GM12892 (cell line): ENCODE data around the gene MYO19.
A peak's percentile ranks its signal among the peaks of the same experiment; 100 is the strongest.

Experiments
- DNase-seq: peaks from one replicate; pipeline ENCODE4 v3.0.0; 2011; ENCODE audit not compliant: insufficient read length
- FAIRE-seq: peaks from 2 replicates; lab custom pipeline; 2011; peaks lifted over from hg19 to GRCh38; lab: Jason Lieb, UNC
- POLR2A ChIP-seq: IDR thresholded peaks from 2 replicates; pipeline ENCODE4 v1.6.1; 2011; ENCODE audit warnings: low read depth, low read length, control low read depth
- POLR2AphosphoS5 ChIP-seq: IDR thresholded peaks from 2 replicates; pipeline ENCODE4 v1.6.1; 2011; ENCODE audit warnings: low read depth, low read length, control low read depth
- TAF1 ChIP-seq: IDR thresholded peaks from 2 replicates; pipeline ENCODE4 v1.6.1; 2011; ENCODE audit warnings: low read depth, mild to moderate bottlenecking, control low read depth, low read length, borderline replicate concordance

Gene MYO19

GRCh38 chr17:36506249-36506826 is 28.3 kb downstream of the MYO19 start:
- no peak for DNase-seq
- TF ChIP-seq POLR2AphosphoS5 = no peak
- TF ChIP-seq TAF1 = no peak
- no peak for TF ChIP-seq POLR2A
- no peak for FAIRE-seq

- DNase-seq (no peak), FAIRE-seq (no peak)
- no peak for TF ChIP-seq POLR2A
- no peak for TF ChIP-seq TAF1
- no peak for TF ChIP-seq POLR2AphosphoS5
These were observed 29.5 kb downstream of the MYO19 start for GRCh38 chr17:36505171-36505570.

GRCh38 chr17:36504156-36504545 is 30.5 kb downstream of the MYO19 start:
- FAIRE-seq (no peak), DNase-seq (no peak)
- TF ChIP-seq TAF1 (no peak), POLR2A (no peak), POLR2AphosphoS5 (no peak)

GRCh38 chr17:36503456-36504155 is 31.1 kb downstream of the MYO19 start:
- DNase-seq (no peak), FAIRE-seq (no peak)
- TF ChIP-seq POLR2AphosphoS5 (no peak), TAF1 (no peak), POLR2A (no peak)

- DNase-seq (no peak), FAIRE-seq (no peak)
- TF ChIP-seq TAF1 (no peak), POLR2A (no peak), POLR2AphosphoS5 (no peak)
These were observed 32.7 kb downstream of the MYO19 start for GRCh38 chr17:36501963-36502362.

- TF ChIP-seq POLR2AphosphoS5 (no peak), TAF1 (no peak), POLR2A (no peak)
- FAIRE-seq = no peak
- no peak for DNase-seq
These were observed 33.3 kb downstream of the MYO19 start for GRCh38 chr17:36501351-36501750.

GRCh38 chr17:36500745-36501225 is 33.9 kb downstream of the MYO19 start:
- DNase-seq = no peak
- FAIRE-seq = no peak
- TF ChIP-seq TAF1 (no peak), POLR2A (0 out of 2 replicates have a peak, but pooled peaks have one; percentile 21)

GRCh38 chr17:36498560-36499300 is 35.9 kb downstream of the MYO19 start:
- FAIRE-seq = no peak
- TF ChIP-seq TAF1 (no peak), POLR2A (no peak), POLR2AphosphoS5 (no peak)
- no peak for DNase-seq

- no peak for DNase-seq
- TF ChIP-seq POLR2AphosphoS5 = no peak
- FAIRE-seq = no peak
These were observed 36.5 kb downstream of the MYO19 start for GRCh38 chr17:36498155-36498554.

- no peak for FAIRE-seq
- TF ChIP-seq TAF1 = no peak
- TF ChIP-seq POLR2AphosphoS5 = peak; percentile 32; the same call in 1 of the 2 replicates
- DNase-seq = no peak
These were observed 38.5 kb downstream of the MYO19 start for GRCh38 chr17:36496018-36496789.

- TF ChIP-seq TAF1 = no peak
- no peak for TF ChIP-seq POLR2A
- TF ChIP-seq POLR2AphosphoS5 = no peak
- DNase-seq (no peak), FAIRE-seq (no peak)
These were observed 39.5 kb downstream of the MYO19 start for GRCh38 chr17:36495076-36495578.
